KMS-11 (cell line): ENCODE data around the gene PUS7.

ENCODE experiments used
- H2AFZ ChIP-seq: fragments of 200-600 bp; sonication (generic); 2 replicates; pipeline ENCODE4 v1.6.1; 2016; ENCODE audit warnings: antibody characterized with exemption, mixed run types, low read depth
- H3K27ac ChIP-seq: fragments of 200-600 bp; sonication (generic); 2 replicates; pipeline ENCODE4 v1.6.1; 2016; ENCODE audit warnings: mild to moderate bottlenecking, mixed run types
- H3K27me3 ChIP-seq: fragments of 200-600 bp; sonication (generic); 2 replicates; pipeline ENCODE4 v1.6.1; 2017; ENCODE audit warnings: mild to moderate bottlenecking, low read depth, mixed run types, moderate library complexity; ENCODE audit not compliant: insufficient read depth
- H3K36me3 ChIP-seq: fragments of 200-600 bp; sonication (generic); 2 replicates; pipeline ENCODE4 v1.6.1; 2017; ENCODE audit warnings: mild to moderate bottlenecking, mixed run types; ENCODE audit not compliant: insufficient read depth
- H3K4me1 ChIP-seq: fragments of 200-600 bp; sonication (generic); 2 replicates; pipeline ENCODE4 v1.6.1; 2016; ENCODE audit warnings: mild to moderate bottlenecking, low read depth, mixed run types; ENCODE audit not compliant: poor library complexity, severe bottlenecking
- H3K4me2 ChIP-seq: fragments of 200-600 bp; sonication (generic); 2 replicates; pipeline ENCODE4 v1.7.0; 2016; ENCODE audit warnings: mild to moderate bottlenecking, mixed run types
- H3K4me3 ChIP-seq: fragments of 200-600 bp; sonication (generic); IDR thresholded peaks from 2 replicates; pipeline ENCODE4 v1.6.1; 2017; ENCODE audit warnings: low read depth, low read length, mixed read lengths; ENCODE audit not compliant: insufficient read depth
- H3K79me2 ChIP-seq: fragments of 200-600 bp; sonication (generic); 2 replicates; pipeline ENCODE4 v1.6.1; 2016; ENCODE audit warnings: low read depth, mixed run types; ENCODE audit not compliant: insufficient read depth
- H3K9ac ChIP-seq: fragments of 200-600 bp; sonication (generic); 2 replicates; pipeline ENCODE4 v1.6.1; 2016; ENCODE audit warnings: mild to moderate bottlenecking, mixed run types
- H4K20me1 ChIP-seq: fragments of 200-600 bp; sonication (generic); 2 replicates; pipeline ENCODE4 v1.6.1; 2016; ENCODE audit warnings: mild to moderate bottlenecking, mixed run types; ENCODE audit not compliant: insufficient read depth
- TF ChIP-seq, protein P1 (sequence below): fragments of 200-600 bp; sonication (generic); conservative IDR thresholded peaks from 2 replicates; pipeline ENCODE4 v1.6.1; 2017; ENCODE audit warnings: low read depth, mild to moderate bottlenecking, antibody characterized with exemption, low read length, moderate library complexity, mixed read lengths

The PUS7 gene

DNA sequence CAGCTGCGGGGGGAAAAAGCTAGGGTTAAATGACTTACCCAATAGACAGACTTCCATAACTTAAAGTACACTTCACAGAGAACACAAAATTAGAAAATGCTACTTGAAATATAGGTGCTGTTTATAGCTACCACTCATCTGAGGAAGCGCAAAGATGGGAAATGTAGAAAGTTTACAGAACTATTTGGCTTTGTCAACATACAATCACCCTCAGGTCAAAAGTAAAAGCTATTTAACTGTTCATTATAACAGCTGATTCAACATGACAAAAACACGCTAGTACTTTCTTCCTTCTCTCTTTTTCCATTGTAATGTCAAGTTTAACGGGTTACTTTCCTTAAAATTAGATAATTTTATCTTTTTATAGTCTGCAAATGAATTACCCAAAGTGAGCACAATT, 51.2 kb downstream of the PUS7 start:
- Histone ChIP-seq H3K79me2 (no peaks in the 10 kb centered on the region), H3K36me3 (no peaks in the 10 kb centered on the region), H3K4me3 (no peak overlapping the region), H2AFZ (no peak overlapping the region), H3K4me1 (peaks cover 4% of the 10 kb centered on the region), H4K20me1 (no peaks in the 10 kb centered on the region), H3K27ac (no peak overlapping the region), H3K27me3 (no peaks in the 10 kb centered on the region), H3K4me2 (no peak overlapping the region), H3K9ac (no peak overlapping the region)
- TF ChIP-seq, protein P1, sequence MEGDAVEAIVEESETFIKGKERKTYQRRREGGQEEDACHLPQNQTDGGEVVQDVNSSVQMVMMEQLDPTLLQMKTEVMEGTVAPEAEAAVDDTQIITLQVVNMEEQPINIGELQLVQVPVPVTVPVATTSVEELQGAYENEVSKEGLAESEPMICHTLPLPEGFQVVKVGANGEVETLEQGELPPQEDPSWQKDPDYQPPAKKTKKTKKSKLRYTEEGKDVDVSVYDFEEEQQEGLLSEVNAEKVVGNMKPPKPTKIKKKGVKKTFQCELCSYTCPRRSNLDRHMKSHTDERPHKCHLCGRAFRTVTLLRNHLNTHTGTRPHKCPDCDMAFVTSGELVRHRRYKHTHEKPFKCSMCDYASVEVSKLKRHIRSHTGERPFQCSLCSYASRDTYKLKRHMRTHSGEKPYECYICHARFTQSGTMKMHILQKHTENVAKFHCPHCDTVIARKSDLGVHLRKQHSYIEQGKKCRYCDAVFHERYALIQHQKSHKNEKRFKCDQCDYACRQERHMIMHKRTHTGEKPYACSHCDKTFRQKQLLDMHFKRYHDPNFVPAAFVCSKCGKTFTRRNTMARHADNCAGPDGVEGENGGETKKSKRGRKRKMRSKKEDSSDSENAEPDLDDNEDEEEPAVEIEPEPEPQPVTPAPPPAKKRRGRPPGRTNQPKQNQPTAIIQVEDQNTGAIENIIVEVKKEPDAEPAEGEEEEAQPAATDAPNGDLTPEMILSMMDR, result no peak

DNA sequence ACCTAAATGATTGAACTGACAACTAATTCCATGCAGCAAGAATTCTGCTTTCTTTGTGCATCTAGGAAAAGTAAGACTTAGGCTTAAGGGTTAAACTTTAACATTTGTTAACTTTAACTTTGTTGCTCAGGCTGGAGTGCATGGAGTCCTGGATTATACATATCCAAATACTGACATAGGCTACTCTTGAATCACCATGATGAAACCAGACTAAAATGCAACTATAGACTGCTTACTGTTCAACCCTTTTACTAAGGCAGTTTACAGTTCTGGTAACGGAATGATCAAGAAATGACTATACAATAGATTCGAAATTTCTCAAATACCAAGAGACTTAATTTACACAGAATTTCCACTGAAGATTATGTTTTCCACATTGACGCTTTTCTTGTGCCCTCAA, 52.0 kb downstream of the PUS7 start:
- Histone ChIP-seq H3K27me3 (no peaks in the 10 kb centered on the region), H3K27ac (no peak overlapping the region), H3K79me2 (no peaks in the 10 kb centered on the region), H3K36me3 (no peaks in the 10 kb centered on the region), H2AFZ (no peak overlapping the region), H4K20me1 (no peaks in the 10 kb centered on the region), H3K4me3 (no peak overlapping the region), H3K9ac (no peak overlapping the region), H3K4me1 (peaks cover 4% of the 10 kb centered on the region), H3K4me2 (no peak overlapping the region)
- TF ChIP-seq, protein P1, result no peak

DNA sequence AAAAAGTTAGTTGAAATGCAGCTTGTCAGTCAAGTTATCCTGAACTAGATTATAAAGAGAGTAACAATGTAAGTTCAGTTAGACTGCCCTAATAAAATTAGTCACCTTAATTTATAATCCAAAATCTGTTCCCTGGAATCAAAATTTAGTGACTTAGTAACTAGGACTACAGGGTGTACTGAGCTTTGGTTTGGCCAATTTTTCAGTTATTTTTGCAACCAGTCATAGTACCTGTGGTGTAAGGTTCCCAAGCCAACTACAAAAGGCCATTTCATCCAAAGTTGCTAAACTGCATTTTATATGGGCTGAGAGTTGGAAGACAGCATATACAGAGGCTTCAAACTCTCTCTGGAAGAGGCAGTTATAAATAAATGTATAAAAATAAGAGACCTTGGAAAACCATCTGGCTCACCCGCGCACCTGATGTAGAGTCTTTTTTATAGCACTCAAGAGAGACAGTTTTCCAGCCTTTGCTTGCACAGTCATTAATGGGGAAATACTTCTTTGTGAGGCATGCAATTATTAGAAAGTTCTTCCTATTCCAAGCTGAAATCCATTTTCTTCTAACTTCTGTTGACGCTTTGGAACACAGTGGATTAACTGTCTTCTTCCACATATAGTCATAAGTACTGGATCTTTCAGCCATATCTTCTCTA, 59.2 kb downstream of the PUS7 start:
- H3K4me1 ChIP-seq, result no peaks in the 10 kb centered on the region
- H3K36me3 ChIP-seq, result peaks cover 8% of the 10 kb centered on the region; the same call in 1 of the 2 replicates
- no peaks in the 10 kb centered on the region for H4K20me1 ChIP-seq
- no peak overlapping the region for H3K4me2 ChIP-seq
- TF ChIP-seq, protein P1, result no peak
- no peak overlapping the region for H3K9ac ChIP-seq
- no peaks in the 10 kb centered on the region for H3K27me3 ChIP-seq
- no peak overlapping the region for H2AFZ ChIP-seq
- no peak overlapping the region for H3K27ac ChIP-seq
- no peak overlapping the region for H3K4me3 ChIP-seq
- H3K79me2 ChIP-seq, result no peaks in the 10 kb centered on the region

DNA sequence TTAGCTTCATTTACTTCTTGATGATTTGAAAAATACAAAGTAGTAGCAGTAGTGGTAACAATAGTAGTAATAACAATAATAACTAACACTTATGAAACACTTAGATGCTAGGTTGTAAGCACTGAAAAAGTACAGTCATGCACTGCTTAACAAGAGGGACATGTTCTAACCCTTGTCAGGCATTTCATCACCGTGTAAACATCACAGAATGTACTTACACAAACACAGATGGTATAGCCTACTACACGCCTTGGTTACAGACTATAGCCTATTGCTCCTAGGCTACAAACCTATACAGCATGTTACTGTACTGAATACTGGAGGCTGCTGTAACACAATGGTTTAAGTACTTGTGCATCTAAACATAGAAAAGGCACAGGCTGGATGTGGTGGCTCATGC, 60.6 kb downstream of the PUS7 start:
- no peak overlapping the region for H3K4me3 ChIP-seq
- no peak overlapping the region for H3K27ac ChIP-seq
- H3K79me2 ChIP-seq, result no peaks in the 10 kb centered on the region
- no peaks in the 10 kb centered on the region for H3K27me3 ChIP-seq
- H4K20me1 ChIP-seq, result no peaks in the 10 kb centered on the region
- no peak overlapping the region for H3K4me2 ChIP-seq
- TF ChIP-seq, protein P1, result no peak
- peaks cover 8% of the 10 kb centered on the region; the same call in 1 of the 2 replicates for H3K36me3 ChIP-seq
- H3K9ac ChIP-seq, result no peak overlapping the region
- H2AFZ ChIP-seq, result no peak overlapping the region
- H3K4me1 ChIP-seq, result no peaks in the 10 kb centered on the region
